K562 (cell line): ENCODE measurements around the gene DBNL. TPM values are rescaled to one million over a fixed set of nuclear protein-coding genes. Genes with fewer than 3 reads are reported as not detected.

ENCODE experiments used
- ATAC-seq: fragments of 200-7000 bp; cut with Tn5 transposase; 3 replicates; pipeline ENCODE4 v1.9.1; 2020; ENCODE audit warnings: moderate library complexity
- BruUV-seq: library from RNA; stranded (reverse); fragments of 400-500 nt; replicated peaks from 2 replicates; lab custom pipeline; 2021; lab: Mats Ljungman, UMichigan
- CTCF ChIA-PET: fragments of 300-600 bp; formaldehyde crosslinking; extraction: SDS; loops from one replicate; lab custom pipeline; 2021; ENCODE audit warnings: low intra/inter-chr PET ratio; lab: Yijun Ruan, JAX
- POLR2A ChIA-PET: fragments of 300-600, 350-650 bp; sonication (Branson Sonifier 250); formaldehyde crosslinking; extraction: SDS; loops from one replicate; lab custom pipeline; 2021; ENCODE audit warnings: antibody characterized with exemption, inconsistent platforms; lab: Yijun Ruan, JAX
- DNase-seq, 4 experiments: peaks; one replicate each; pipeline versions ENCODE4 v3.0.0 to v3.0.0-alpha.2; 2011 to 2018; ENCODE audit warnings: low spot score in 3 of 4, mixed read lengths in 3 of 4; ENCODE audit errors: extremely low read depth in 1 of 4
- FAIRE-seq: peaks from 2 replicates; lab custom pipeline; 2011; peaks lifted over from hg19 to GRCh38; lab: Jason Lieb, UNC
- H2AFZ ChIP-seq: 2 replicates; pipeline ENCODE4 v1.6.0; 2011; ENCODE audit warnings: low read depth, low read length, control low read depth, inconsistent platforms
- H3K27ac ChIP-seq: fragments of 200-600 bp; 3 replicates; pipeline ENCODE4 v1.8.0; 2011; ENCODE audit warnings: low read depth, mild to moderate bottlenecking, control low read depth, inconsistent platforms, low read length, moderate library complexity, mixed read lengths; ENCODE audit errors: extremely low read depth
- H3K27me3 ChIP-seq, 2 experiments: fragments of 300-600 bp in 1 of 2; 2 replicates in 1 of 2; 3 replicates in 1 of 2; pipeline versions ENCODE4 v1.6.0 to v1.8.0; 2011; ENCODE audit warnings: inconsistent platforms in 2 of 2, low read length in 2 of 2, mild to moderate bottlenecking in 1 of 2, mixed read lengths in 1 of 2, moderate library complexity in 1 of 2; ENCODE audit not compliant: control insufficient read depth in 2 of 2, insufficient read depth in 2 of 2
- H3K36me3 ChIP-seq: fragments of 300-600 bp; 3 replicates; pipeline ENCODE4 v1.8.0; 2011; ENCODE audit warnings: mild to moderate bottlenecking, low read length, inconsistent platforms; ENCODE audit not compliant: control insufficient read depth, insufficient read depth
- H3K4me1 ChIP-seq, 2 experiments: fragments of 200-600 bp in 1 of 2; replicated peaks in 1 of 2; 2 replicates in 1 of 2; 3 replicates in 1 of 2; pipeline versions ENCODE4 v1.5.1 to v1.8.0; 2011; ENCODE audit warnings: inconsistent platforms in 2 of 2, low read length in 2 of 2, mild to moderate bottlenecking in 1 of 2, mixed read lengths in 1 of 2, moderate library complexity in 1 of 2; ENCODE audit not compliant: control insufficient read depth in 2 of 2, insufficient read depth in 2 of 2
- H3K4me2 ChIP-seq: 2 replicates; pipeline ENCODE4 v1.6.1; 2011; ENCODE audit warnings: low read length, control low read depth, inconsistent platforms, mixed read lengths; ENCODE audit not compliant: insufficient read depth
- H3K4me3 ChIP-seq: fragments of 200-600 bp; sonication (generic), shearing (Covaris generic); 2 replicates; pipeline ENCODE4 v1.5.1; 2016; ENCODE audit warnings: control low read depth, inconsistent platforms
- H3K79me2 ChIP-seq: fragments of 200-600 bp; 3 replicates; pipeline ENCODE4 v1.8.0; 2011; ENCODE audit warnings: low read length, inconsistent platforms; ENCODE audit not compliant: control insufficient read depth, insufficient read depth
- H3K9ac ChIP-seq, 2 experiments: 2 replicates each; pipeline versions ENCODE4 v1.6.0 to v1.6.1; 2011; ENCODE audit warnings: low read depth in 2 of 2, low read length in 2 of 2, control low read depth in 1 of 2, inconsistent platforms in 1 of 2, mild to moderate bottlenecking in 1 of 2, mixed read lengths in 1 of 2; ENCODE audit not compliant: insufficient read depth in 1 of 2
- H3K9me1 ChIP-seq: one replicate; pipeline ENCODE4 v1.6.0; 2011; ENCODE audit warnings: inconsistent platforms, mild to moderate bottlenecking, low read length, moderate library complexity; ENCODE audit not compliant: control insufficient read depth, insufficient read depth
- H3K9me3 ChIP-seq: replicated peaks from 2 replicates; pipeline ENCODE4 v1.5.1; 2011; ENCODE audit warnings: low read depth, low read length, inconsistent platforms; ENCODE audit not compliant: control insufficient read depth, insufficient read depth
- H4K20me1 ChIP-seq: replicated peaks from 2 replicates; pipeline ENCODE4 v1.6.1; 2011; ENCODE audit warnings: low read length, inconsistent platforms, mixed read lengths; ENCODE audit not compliant: control insufficient read depth, insufficient read depth
- CUX1 ChIP-seq: fragments of 200-800 bp; sonication (Bioruptor generic); IDR thresholded peaks from 2 replicates; pipeline ENCODE4 v1.6.1; 2016; ENCODE audit warnings: missing genetic modification characterization, missing compliant biosample characterization
- HOXB6 ChIP-seq: fragments of 250-450 bp; sonication (Bioruptor Pico); IDR thresholded peaks from 2 replicates; pipeline ENCODE4 v1.5.1; 2022; ENCODE audit warnings: mild to moderate bottlenecking, borderline replicate concordance
- KDM5B ChIP-seq: fragments of 200-600 bp; sonication (generic); IDR thresholded peaks from 2 replicates; pipeline ENCODE4 v1.6.1; 2012; ENCODE audit warnings: low read depth, mild to moderate bottlenecking, moderate library complexity, low read length, control low read depth, inconsistent platforms; ENCODE audit not compliant: insufficient replicate concordance
- KLF10 ChIP-seq: fragments of 250-450 bp; sonication (Bioruptor Pico); IDR thresholded peaks from 2 replicates; pipeline ENCODE4 v1.6.1; 2021; ENCODE audit warnings: matching md5 sums
- NCOA6 ChIP-seq: fragments of 450-650 bp; IDR thresholded peaks from 2 replicates; pipeline ENCODE4 v1.6.1; 2017; ENCODE audit warnings: mild to moderate bottlenecking
- NFIC ChIP-seq: fragments of 450-650 bp; IDR thresholded peaks from 2 replicates; pipeline ENCODE4 v1.6.1; 2017; ENCODE audit warnings: mild to moderate bottlenecking, inconsistent platforms
- TCF3 ChIP-seq: sonication (generic); formaldehyde crosslinking; IDR thresholded peaks from 2 replicates; pipeline ENCODE4 v1.4.0; 2020; ENCODE audit warnings: mild to moderate bottlenecking, missing genetic modification reagents
- TEAD1 ChIP-seq, 2 experiments: fragments of 450-650 bp in 1 of 2; sonication (generic) in 1 of 2; formaldehyde crosslinking; IDR thresholded peaks; 2 replicates each; pipeline versions ENCODE4 v1.4.0 to v1.8.0; 2020 to 2022; ENCODE audit warnings: mild to moderate bottlenecking in 2 of 2, missing genetic modification reagents in 1 of 2
- ZBED1 ChIP-seq: IDR thresholded peaks from 2 replicates; pipeline ENCODE4 v1.6.1; 2014
- ZFP36 ChIP-seq: fragments of 150-350 bp; IDR thresholded peaks from 2 replicates; pipeline ENCODE4 v1.6.1; 2018; ENCODE audit warnings: low read length, low read depth; ENCODE audit not compliant: partially characterized antibody
- WGBS: fragments of 100-300 bp; shearing (Covaris generic); methylation state at CpG from one replicate; pipeline ENCODE4 v1.1.6; 2016; ENCODE audit warnings: low coverage, mixed read lengths; ENCODE audit not compliant: insufficient coverage; ENCODE audit errors: missing lambda C conversion rate; 5-methylcytosine and 5-hydroxymethylcytosine counted together
- in situ Hi-C: fragments of 300-500 bp; cut with MboI; formaldehyde crosslinking; loops from 4 replicates; pipeline ENCODE4 v1.15.0; 2018; ENCODE audit warnings: inconsistent platforms, mixed read lengths
- intact Hi-C: fragments of 100-400 bp; cut with micrococcal nuclease; formaldehyde crosslinking; loops from 2 replicates; pipeline ENCODE4 v1.14.2; 2022
- polyA plus RNA-seq, 8 experiments: library from polyadenylated mRNA; depleted of rRNA in 4 of 8; stranded (reverse) in 5 of 8; unstranded in 3 of 8; fragments of >200 nt; fragmentation: Nextera tagmentation in 2 of 8; fragmentation: Illumina TruSeq in 1 of 8; extraction: Ambion mirVana in 2 of 8; extraction: Trizol in 1 of 8; gene quantifications; 2 replicates each; pipeline versions ENCODE4 v1.2.1 to v1.2.3, GENCODE V29; 2011 to 2014; ENCODE audit warnings: inconsistent platforms in 1 of 8, missing spikeins in 1 of 8
- total RNA-seq, 7 experiments: library from RNA; depleted of rRNA in 6 of 7; stranded (reverse); fragments of >200 nt in 6 of 7; fragmentation: Illumina TruSeq in 2 of 7; extraction: Trizol in 2 of 7; gene quantifications; 2 replicates each; pipeline versions ENCODE4 v1.2.1 to v1.2.3, GENCODE V29; 2011 to 2021; ENCODE audit warnings: low replicate concordance in 1 of 7

The DBNL gene
- total and polyA plus RNA-seq, 9 of the 15 experiments (the other 6 are each of a cell fraction or from before 2014, with no cell fraction given), result 1.9 to 65.1 (median 38.9) TPM

GRCh38 chr7:44080686-44081265 lies 36.3 kb downstream of the DBNL start:
- no TSS peak for BruUV-seq

GRCh38 chr7:44081266-44081748 lies 36.8 kb downstream of the DBNL start:
- Histone ChIP-seq H3K4me3 (peak overlapping the region; percentile 64; the same call in 1 of the 2 replicates), H3K36me3 (peaks cover 19% of the 10 kb centered on the region; the same call in 2 of the 3 replicates), H3K9ac (no peak overlapping the region; a peak in 1 of 4 replicates), H3K27me3 (no peaks in the 10 kb centered on the region), H3K9me3 (no peaks in the 10 kb centered on the region), H3K9me1 (no peaks in the 10 kb centered on the region), H3K4me1 (peaks cover 9 to 29% of the 10 kb centered on the region in 2 experiments; a peak in 4 of 5 replicates), H3K4me2 (peak overlapping the region; percentile 53; the same call in 1 of the 2 replicates), H3K79me2 (no peaks in the 10 kb centered on the region), H3K27ac (0 out of 3 replicates have a peak overlapping the region, but pooled peaks have one; percentile 2), H4K20me1 (peaks cover 24% of the 10 kb centered on the region), H2AFZ (no peak overlapping the region)
- CTCF ChIA-PET, result no interaction called here
- peak; percentile 40 for ATAC-seq
- intact Hi-C loops, result loop anchor here (2.0 kb wide), 1 partner anchor 115 kb away; no protein-coding TSS in a partner anchor
- peak; percentile 85 to 89 (median 86) for DNase-seq
- no TSS peak for BruUV-seq
- FAIRE-seq, result peak; percentile 92
- POLR2A ChIA-PET, result interaction anchor here (0.6 to 1.1 kb wide), 7 partner anchors 13 to 313 kb away, joined by 3 to 5 read pairs (median 4); no protein-coding TSS in a partner anchor
- in situ Hi-C loops, result no loop called here
- WGBS, result 3% methylated on average over 8 of the region's 9 CpGs
- peak; percentile 94 for TF ChIP-seq NFIC
- peak; percentile 80; the same call in 1 of the 2 replicates for TF ChIP-seq CUX1 (CRISPR knock-in tag)
- TF ChIP-seq ZBED1, result peak; percentile 72; the same call in 1 of the 2 replicates
- no peak for TF ChIP-seq HOXB6 (CRISPR knock-in tag)

More at GRCh38 chr7:44080686-44081265, 36.3 kb downstream of the DBNL start:
- Histone ChIP-seq H3K27ac (no peak overlapping the region), H2AFZ (no peak overlapping the region), H3K9me1 (no peaks in the 10 kb centered on the region), H3K4me2 (0 out of 2 replicates have a peak overlapping the region, but pooled peaks have one; percentile 53), H4K20me1 (peaks cover 24% of the 10 kb centered on the region), H3K27me3 (no peaks in the 10 kb centered on the region), H3K9ac (no peak overlapping the region), H3K36me3 (peaks cover 22% of the 10 kb centered on the region; the same call in 2 of the 3 replicates), H3K4me1 (peaks cover 9 to 29% of the 10 kb centered on the region in 2 experiments; a peak in 4 of 5 replicates), H3K9me3 (no peaks in the 10 kb centered on the region), H3K79me2 (no peaks in the 10 kb centered on the region), H3K4me3 (no peak overlapping the region)
- ChIA-PET CTCF (no interaction called here), POLR2A (interaction anchor here (0.6 to 1.1 kb wide), 5 partner anchors 13 to 313 kb away, joined by 3 to 4 read pairs (median 4); no protein-coding TSS in a partner anchor)
- intact Hi-C loops (loop anchor here (2.0 kb wide), 1 partner anchor 116 kb away; no protein-coding TSS in a partner anchor), in situ Hi-C loops (no loop called here)
- no peak for DNase-seq
- TF ChIP-seq TCF3 (CRISPR knock-in tag), result no peak
- TF ChIP-seq KDM5B, result peak; percentile 13
- no peak for TF ChIP-seq NCOA6
- peak in 1 of 2 experiments; percentile 50; a peak in 1 of 4 replicates for TF ChIP-seq TEAD1 (CRISPR knock-in tag; IDR thresholded peaks at IDR 0.05)
- TF ChIP-seq KLF10 (CRISPR knock-in tag), result no peak
- TF ChIP-seq ZFP36, result peak; percentile 86
- WGBS, result 77% methylated on average over 6 of the region's 11 CpGs
- FAIRE-seq, result no peak
- no peak for ATAC-seq
